Measurements from ENCODE around the gene GNPTAB.

- TF ChIP-seq CTCF (IDR thresholded peaks at IDR 0.05), result no peak
- no peak for TF ChIP-seq POLR2A (IDR thresholded peaks at IDR 0.05)
These were observed 31.5 kb upstream of the GNPTAB start for GRCh38 chr12:101862245-101862644.

All from tibial nerve (tissue), 3 donors.